WTC11 (cell line): Measurements from ENCODE around the gene ENAM. TPM values are rescaled to one million over a fixed set of nuclear protein-coding genes. Genes with fewer than 3 reads are reported as not detected.

Experiments used
- ATAC-seq: fragments of 200-7000 bp; cut with Tn5 transposase; 2 replicates; pipeline ENCODE4 v1.10.0; 2021; ENCODE audit warnings: mild to moderate bottlenecking, moderate library complexity
- CTCF ChIA-PET: fragments of 300-600 bp; sonication (Branson Sonifier 250); formaldehyde crosslinking; loops from one replicate; lab custom pipeline; 2021; ENCODE audit warnings: antibody characterized with exemption; lab: Charles Lee
- POLR2A ChIA-PET: fragments of 350-600 bp; sonication (Branson Sonifier 250); formaldehyde crosslinking; loops from one replicate; lab custom pipeline; 2021; ENCODE audit warnings: antibody characterized with exemption; lab: Charles Lee
- DNase-seq: peaks from one replicate; pipeline ENCODE4 v3.0.0; 2021; ENCODE audit warnings: low spot score
- H3K27ac Mint-ChIP-seq: 2 replicates; pipeline ENCODE4 v1.8.0; 2021; ENCODE audit warnings: mixed read lengths
- H3K27me3 Mint-ChIP-seq: 2 replicates; pipeline ENCODE4 v1.8.0; 2021; ENCODE audit warnings: low read depth, mild to moderate bottlenecking, moderate library complexity, mixed read lengths
- H3K36me3 Mint-ChIP-seq: 2 replicates; pipeline ENCODE4 v1.8.0; 2021; ENCODE audit warnings: mixed read lengths
- H3K4me1 Mint-ChIP-seq: 2 replicates; pipeline ENCODE4 v1.8.0; 2022; ENCODE audit warnings: mixed read lengths
- H3K4me3 Mint-ChIP-seq: 2 replicates; pipeline ENCODE4 v1.8.0; 2021; ENCODE audit warnings: mild to moderate bottlenecking, moderate library complexity, mixed read lengths
- H3K9me3 Mint-ChIP-seq: 2 replicates; pipeline ENCODE4 v1.8.0; 2021; ENCODE audit warnings: mixed read lengths
- AFF4 ChIP-seq: sonication (generic); formaldehyde crosslinking; IDR thresholded peaks from 2 replicates; pipeline ENCODE4 v1.8.1; 2023; ENCODE audit warnings: mild to moderate bottlenecking, missing genetic modification reagents, borderline replicate concordance
- ATF1 ChIP-seq: sonication (generic); formaldehyde crosslinking; IDR thresholded peaks from 2 replicates; pipeline ENCODE4 v1.8.1; 2023; ENCODE audit warnings: mild to moderate bottlenecking, moderate library complexity, missing genetic modification reagents
- CBFB ChIP-seq: sonication (generic); formaldehyde crosslinking; IDR thresholded peaks from 2 replicates; pipeline ENCODE4 v1.8.1; 2022; ENCODE audit warnings: mild to moderate bottlenecking, low read depth, missing genetic modification reagents
- CREB1 ChIP-seq: sonication (generic); formaldehyde crosslinking; IDR thresholded peaks from 2 replicates; pipeline ENCODE4 v1.8.0; 2023; ENCODE audit warnings: mild to moderate bottlenecking, missing genetic modification reagents
- CREM ChIP-seq: sonication (generic); formaldehyde crosslinking; IDR thresholded peaks from 2 replicates; pipeline ENCODE4 v1.8.1; 2022; ENCODE audit warnings: mild to moderate bottlenecking, missing genetic modification reagents, moderate library complexity
- FOXP4 ChIP-seq: sonication (generic); formaldehyde crosslinking; IDR thresholded peaks from 2 replicates; pipeline ENCODE4 v1.8.0; 2022; ENCODE audit warnings: mild to moderate bottlenecking, missing genetic modification reagents
- GTF2I ChIP-seq: fragments of 250-450 bp; sonication (Bioruptor Pico); conservative IDR thresholded peaks from 2 replicates; pipeline ENCODE4 v1.4.0; 2021; ENCODE audit warnings: mild to moderate bottlenecking
- JAZF1 ChIP-seq: fragments of 250-450 bp; sonication (Bioruptor Pico); IDR thresholded peaks from 2 replicates; pipeline ENCODE4 v1.9.0; 2021; ENCODE audit warnings: moderate library complexity, mild to moderate bottlenecking, inconsistent platforms
- MLX ChIP-seq: sonication (generic); formaldehyde crosslinking; IDR thresholded peaks from 2 replicates; pipeline ENCODE4 v1.8.1; 2023; ENCODE audit warnings: mild to moderate bottlenecking, missing genetic modification reagents, moderate library complexity
- NFYB ChIP-seq: sonication (generic); formaldehyde crosslinking; conservative IDR thresholded peaks from 2 replicates; pipeline ENCODE4 v1.8.0; 2022; ENCODE audit warnings: low read depth, missing genetic modification reagents
- STAT6 ChIP-seq: sonication (generic); formaldehyde crosslinking; conservative IDR thresholded peaks from 2 replicates; pipeline ENCODE4 v1.8.1; 2023; ENCODE audit warnings: mild to moderate bottlenecking, low read depth, missing genetic modification reagents, moderate library complexity
- TEAD4 ChIP-seq: sonication (generic); formaldehyde crosslinking; IDR thresholded peaks from 2 replicates; pipeline ENCODE4 v1.8.0; 2022; ENCODE audit warnings: mild to moderate bottlenecking, missing genetic modification reagents
- ZMAT4 ChIP-seq: fragments of 250-450 bp; sonication (Bioruptor Pico); IDR thresholded peaks from 2 replicates; pipeline ENCODE4 v1.9.0; 2021; ENCODE audit warnings: mild to moderate bottlenecking
- ZNF121 ChIP-seq: sonication (generic); formaldehyde crosslinking; IDR thresholded peaks from 2 replicates; pipeline ENCODE4 v1.8.0; 2023; ENCODE audit warnings: missing genetic modification reagents
- ZNF416 ChIP-seq: fragments of 250-450 bp; sonication (Bioruptor Pico); IDR thresholded peaks from 2 replicates; pipeline ENCODE4 v1.9.0; 2021; ENCODE audit warnings: mild to moderate bottlenecking, inconsistent platforms
- total RNA-seq: library from RNA; stranded (reverse); gene quantifications from 3 replicates; pipeline ENCODE4 v1.2.3, GENCODE V29; 2021
- TF ChIP-seq, protein P1 (sequence below): fragments of 200-600 bp; IDR thresholded peaks from 2 replicates; pipeline ENCODE4 v1.8.0; 2022; ENCODE audit warnings: antibody characterized with exemption
- TF ChIP-seq, protein P2 (sequence below): sonication (generic); formaldehyde crosslinking; IDR thresholded peaks from 2 replicates; pipeline ENCODE4 v1.8.0; 2023; ENCODE audit warnings: mild to moderate bottlenecking, missing genetic modification reagents

ENAM gene
- total RNA-seq, 1 experiment from 2014 or later: not detected

DNA sequence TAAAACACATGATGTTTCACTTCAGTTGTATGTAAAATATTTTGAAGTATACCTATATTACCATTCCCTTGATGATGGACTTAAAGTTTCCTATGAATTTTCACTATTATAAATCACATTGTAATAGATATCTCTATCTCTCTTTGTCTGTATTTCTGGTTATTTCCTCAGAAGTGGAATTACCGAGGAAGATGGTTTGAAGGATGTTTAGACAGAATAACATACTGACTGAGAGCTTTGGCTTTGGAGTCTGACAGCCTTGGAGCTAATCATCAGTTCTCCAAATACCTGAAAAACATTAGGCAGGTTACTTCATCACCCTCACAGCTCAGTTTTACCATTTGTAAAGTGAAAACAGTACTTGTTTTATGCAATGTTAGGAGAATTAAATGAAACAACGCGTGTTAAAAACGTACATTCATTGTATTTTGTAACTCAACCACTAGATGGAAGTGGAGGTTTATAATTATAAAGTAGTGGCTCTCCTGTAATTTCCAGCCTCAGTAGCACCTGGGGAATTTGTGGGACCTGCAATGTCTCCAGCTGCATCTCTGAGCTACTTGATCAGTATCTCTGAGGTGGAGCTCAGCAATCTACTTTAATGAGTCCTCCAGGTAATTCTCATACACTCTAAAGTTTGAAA is 23.4 kb downstream of the ENAM start:
- ATAC-seq (peak; percentile 84), DNase-seq (no peak)
- ChIA-PET CTCF (interaction anchor here (0.5 to 1.3 kb wide), 13 partner anchors 38 to 715 kb away, joined by 3 to 9 read pairs (median 3); partner anchors contain the start of gene RUFY3), POLR2A (no interaction called here)
- no peaks in the 10 kb centered on the region for H3K4me1 Mint-ChIP-seq
- no peak overlapping the region for H3K4me3 Mint-ChIP-seq
- H3K27ac Mint-ChIP-seq: no peak overlapping the region
- no peaks in the 10 kb centered on the region for H3K9me3 Mint-ChIP-seq
- TF ChIP-seq, protein P1, sequence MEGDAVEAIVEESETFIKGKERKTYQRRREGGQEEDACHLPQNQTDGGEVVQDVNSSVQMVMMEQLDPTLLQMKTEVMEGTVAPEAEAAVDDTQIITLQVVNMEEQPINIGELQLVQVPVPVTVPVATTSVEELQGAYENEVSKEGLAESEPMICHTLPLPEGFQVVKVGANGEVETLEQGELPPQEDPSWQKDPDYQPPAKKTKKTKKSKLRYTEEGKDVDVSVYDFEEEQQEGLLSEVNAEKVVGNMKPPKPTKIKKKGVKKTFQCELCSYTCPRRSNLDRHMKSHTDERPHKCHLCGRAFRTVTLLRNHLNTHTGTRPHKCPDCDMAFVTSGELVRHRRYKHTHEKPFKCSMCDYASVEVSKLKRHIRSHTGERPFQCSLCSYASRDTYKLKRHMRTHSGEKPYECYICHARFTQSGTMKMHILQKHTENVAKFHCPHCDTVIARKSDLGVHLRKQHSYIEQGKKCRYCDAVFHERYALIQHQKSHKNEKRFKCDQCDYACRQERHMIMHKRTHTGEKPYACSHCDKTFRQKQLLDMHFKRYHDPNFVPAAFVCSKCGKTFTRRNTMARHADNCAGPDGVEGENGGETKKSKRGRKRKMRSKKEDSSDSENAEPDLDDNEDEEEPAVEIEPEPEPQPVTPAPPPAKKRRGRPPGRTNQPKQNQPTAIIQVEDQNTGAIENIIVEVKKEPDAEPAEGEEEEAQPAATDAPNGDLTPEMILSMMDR: 0 out of 2 replicates have a peak, but pooled peaks have one; percentile 15
- TF ChIP-seq, protein P2, sequence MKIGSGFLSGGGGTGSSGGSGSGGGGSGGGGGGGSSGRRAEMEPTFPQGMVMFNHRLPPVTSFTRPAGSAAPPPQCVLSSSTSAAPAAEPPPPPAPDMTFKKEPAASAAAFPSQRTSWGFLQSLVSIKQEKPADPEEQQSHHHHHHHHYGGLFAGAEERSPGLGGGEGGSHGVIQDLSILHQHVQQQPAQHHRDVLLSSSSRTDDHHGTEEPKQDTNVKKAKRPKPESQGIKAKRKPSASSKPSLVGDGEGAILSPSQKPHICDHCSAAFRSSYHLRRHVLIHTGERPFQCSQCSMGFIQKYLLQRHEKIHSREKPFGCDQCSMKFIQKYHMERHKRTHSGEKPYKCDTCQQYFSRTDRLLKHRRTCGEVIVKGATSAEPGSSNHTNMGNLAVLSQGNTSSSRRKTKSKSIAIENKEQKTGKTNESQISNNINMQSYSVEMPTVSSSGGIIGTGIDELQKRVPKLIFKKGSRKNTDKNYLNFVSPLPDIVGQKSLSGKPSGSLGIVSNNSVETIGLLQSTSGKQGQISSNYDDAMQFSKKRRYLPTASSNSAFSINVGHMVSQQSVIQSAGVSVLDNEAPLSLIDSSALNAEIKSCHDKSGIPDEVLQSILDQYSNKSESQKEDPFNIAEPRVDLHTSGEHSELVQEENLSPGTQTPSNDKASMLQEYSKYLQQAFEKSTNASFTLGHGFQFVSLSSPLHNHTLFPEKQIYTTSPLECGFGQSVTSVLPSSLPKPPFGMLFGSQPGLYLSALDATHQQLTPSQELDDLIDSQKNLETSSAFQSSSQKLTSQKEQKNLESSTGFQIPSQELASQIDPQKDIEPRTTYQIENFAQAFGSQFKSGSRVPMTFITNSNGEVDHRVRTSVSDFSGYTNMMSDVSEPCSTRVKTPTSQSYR (CRISPR knock-in tag): no peak
- no peak for TF ChIP-seq ZNF416
- TF ChIP-seq CREB1 (CRISPR knock-in tag): no peak
- TF ChIP-seq TEAD4: no peak
- no peak for TF ChIP-seq FOXP4
- TF ChIP-seq, all 79 proteins: peak for 1
- H3K27me3 Mint-ChIP-seq: no peaks in the 10 kb centered on the region
- no peaks in the 10 kb centered on the region for H3K36me3 Mint-ChIP-seq

GRCh38 chr4:70654605-70655011 is 26.1 kb downstream of the ENAM start:
- Mint-ChIP-seq H3K27ac (no peak overlapping the region), H3K4me1 (no peaks in the 10 kb centered on the region), H3K9me3 (no peaks in the 10 kb centered on the region), H3K27me3 (no peaks in the 10 kb centered on the region), H3K36me3 (no peaks in the 10 kb centered on the region), H3K4me3 (no peak overlapping the region)
- DNase-seq (no peak), ATAC-seq (no peak)
- CTCF ChIA-PET: no interaction called here
- POLR2A ChIA-PET: no interaction called here
- TF ChIP-seq ZNF121 (CRISPR knock-in tag) (no peak), CREM (CRISPR knock-in tag) (no peak), CBFB (CRISPR knock-in tag) (no peak), JAZF1 (no peak)

DNA sequence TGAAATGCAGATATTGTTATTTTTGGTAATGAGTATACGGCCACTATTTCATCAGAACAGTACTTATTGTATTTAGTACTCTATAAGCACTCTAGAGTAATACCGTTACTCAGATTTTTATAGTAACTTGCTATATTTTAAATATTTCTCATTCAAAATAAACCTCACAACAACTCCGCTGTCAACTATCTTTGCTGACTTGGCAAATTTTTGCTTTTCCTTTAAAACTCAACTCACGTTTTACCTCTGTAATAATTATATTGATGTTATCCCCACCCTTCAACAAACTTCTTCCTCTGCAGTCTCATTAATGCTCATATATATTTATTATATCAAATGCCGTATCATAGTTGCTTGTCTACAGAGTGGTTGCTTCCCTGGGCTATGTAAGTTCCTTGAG is 28.8 kb downstream of the ENAM start:
- CTCF ChIA-PET: interaction anchor here (1.3 kb wide), 1 partner anchor 30 kb away, joined by 3 read pairs; no protein-coding TSS in a partner anchor
- POLR2A ChIA-PET: no interaction called here
- DNase-seq (no peak), ATAC-seq (no peak)
- Mint-ChIP-seq H3K9me3 (no peaks in the 10 kb centered on the region), H3K27ac (no peak overlapping the region), H3K36me3 (no peaks in the 10 kb centered on the region), H3K4me1 (no peaks in the 10 kb centered on the region), H3K27me3 (no peaks in the 10 kb centered on the region), H3K4me3 (no peak overlapping the region)
- TF ChIP-seq ATF1 (CRISPR knock-in tag) (no peak), ZMAT4 (CRISPR knock-in tag) (no peak), AFF4 (CRISPR knock-in tag) (no peak), CBFB (CRISPR knock-in tag) (no peak), NFYB (no peak), TEAD4 (no peak), MLX (CRISPR knock-in tag) (no peak), JAZF1 (no peak), STAT6 (CRISPR knock-in tag) (no peak), GTF2I (CRISPR knock-in tag) (no peak)
